Measurements from ENCODE around the gene CIART. TPM values are rescaled to one million over a fixed set of nuclear protein-coding genes. Genes with fewer than 3 reads are reported as not detected.
"Not testable (repeated sequence)": the region's sequence is repeated elsewhere in the genome, so short reads cannot be mapped to it uniquely, and the experiment has no call there.

CIART gene
- total and polyA plus RNA-seq, 5 donors = 5.5 to 20.4 (median 11.6) TPM

- WGBS = 3% methylated on average over 21 of the region's 21 CpGs
- ATAC-seq (peak; percentile 10 to 26), DNase-seq (peak in 1 of 3 donors; percentile 79)
- intact Hi-C loops (cut with DNase I) = no loop called here
- no peaks in the 10 kb centered on the region for H3K9me3 ChIP-seq (ENCODE audit: control insufficient read depth, low read length)
- H3K4me3 ChIP-seq (ENCODE audit: low read length) = peak overlapping the region; percentile 48
- H3K27me3 ChIP-seq (ENCODE audit: control insufficient read depth, insufficient read depth) = no peaks in the 10 kb centered on the region
- peaks cover 4% of the 10 kb centered on the region for H3K4me1 ChIP-seq (ENCODE audit: control insufficient read depth, insufficient read depth, low read length)
- H3K27ac ChIP-seq (ENCODE audit: low read length) = peak overlapping the region; percentile 92
Observed at GRCh38 chr1:150282558-150282958, 204 bp downstream of the CIART start.

GRCh38 chr1:150283260-150283659, 906 bp downstream of the CIART start:
- H3K27ac ChIP-seq (ENCODE audit: low read length) = peak overlapping the region; percentile 31
- DNase-seq (peak in 1 of 3 donors; percentile 45), ATAC-seq (no peak)
- no peaks in the 10 kb centered on the region for H3K27me3 ChIP-seq (ENCODE audit: control insufficient read depth, insufficient read depth)
- WGBS = 83% methylated on average over 12 of the region's 12 CpGs
- intact Hi-C loops (cut with DNase I) = no loop called here
- H3K4me1 ChIP-seq (ENCODE audit: control insufficient read depth, insufficient read depth, low read length) = peaks cover 4% of the 10 kb centered on the region
- H3K9me3 ChIP-seq (ENCODE audit: control insufficient read depth, low read length) = no peaks in the 10 kb centered on the region
- H3K4me3 ChIP-seq (ENCODE audit: low read length) = peak overlapping the region; percentile 48

DNA sequence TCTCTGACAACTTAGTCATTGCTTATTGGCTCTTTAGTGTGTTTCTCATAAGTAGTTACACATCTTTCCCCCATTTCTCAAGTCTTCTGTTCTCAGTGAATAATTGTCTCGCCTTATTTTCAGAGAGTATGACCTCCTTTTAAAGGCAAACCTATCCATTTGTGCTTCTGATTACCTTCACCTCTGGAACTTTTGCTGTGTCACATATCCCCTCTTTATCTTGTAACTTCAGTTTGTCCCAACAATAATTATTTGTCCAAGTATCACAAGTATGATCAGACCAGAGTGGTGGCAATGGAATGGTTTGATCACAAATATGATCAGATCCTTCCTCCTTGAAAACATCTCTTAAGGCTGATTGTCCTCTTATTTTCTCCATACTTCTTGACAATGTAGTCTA, 6.0 kb downstream of the CIART start:
- Histone ChIP-seq H3K9me3 (ENCODE audit: control insufficient read depth, low read length) (no peaks in the 10 kb centered on the region), H3K27me3 (ENCODE audit: control insufficient read depth, insufficient read depth) (no peaks in the 10 kb centered on the region), H3K27ac (ENCODE audit: low read length) (no peak overlapping the region), H3K4me1 (ENCODE audit: control insufficient read depth, insufficient read depth, low read length) (no peaks in the 10 kb centered on the region), H3K4me3 (ENCODE audit: low read length) (no peak overlapping the region)
- no peak for DNase-seq
- 84% methylated on average over 1 of the region's 1 CpG for WGBS
- intact Hi-C loops (cut with DNase I) = no loop called here
- no peak for ATAC-seq

GRCh38 chr1:150288822-150289221, 6.5 kb downstream of the CIART start:
- Histone ChIP-seq H3K4me3 (ENCODE audit: low read length) (no peak overlapping the region), H3K27me3 (ENCODE audit: control insufficient read depth, insufficient read depth) (no peaks in the 10 kb centered on the region), H3K27ac (ENCODE audit: low read length) (no peak overlapping the region), H3K9me3 (ENCODE audit: control insufficient read depth, low read length) (no peaks in the 10 kb centered on the region), H3K4me1 (ENCODE audit: control insufficient read depth, insufficient read depth, low read length) (no peaks in the 10 kb centered on the region)
- WGBS = 90% methylated on average over 4 of the region's 4 CpGs
- ATAC-seq (no peak), DNase-seq (no peak)
- intact Hi-C loops (cut with DNase I) = no loop called here

- H3K27ac ChIP-seq (ENCODE audit: low read length) = peak within 1 kb of the TSS; percentile 94
- no peaks in the 10 kb centered on the region for H3K27me3 ChIP-seq (ENCODE audit: control insufficient read depth, insufficient read depth)
- no peaks in the 10 kb centered on the region for H3K9me3 ChIP-seq (ENCODE audit: control insufficient read depth, low read length)
- DNase-seq (peak; percentile 92 to 94 (median 94)), ATAC-seq (peak; percentile 98)
- peak within 1 kb of the TSS; percentile 95 for H3K4me3 ChIP-seq (ENCODE audit: low read length)
- 6% methylated on average over 43 of the region's 43 CpGs for WGBS
- intact Hi-C loops (cut with DNase I) = no loop called here
- H3K4me1 ChIP-seq (ENCODE audit: control insufficient read depth, insufficient read depth, low read length) = no peaks in the 10 kb centered on the region
Observed at GRCh38 chr1:150293433-150294253, 11.3 kb downstream of the CIART start, which contains the start of gene MRPS21. Gene MRPS21, plus strand, starts transcription at chr1:150293861. Its CDS starts 506 bp downstream, at chr1:150294367.

DNA sequence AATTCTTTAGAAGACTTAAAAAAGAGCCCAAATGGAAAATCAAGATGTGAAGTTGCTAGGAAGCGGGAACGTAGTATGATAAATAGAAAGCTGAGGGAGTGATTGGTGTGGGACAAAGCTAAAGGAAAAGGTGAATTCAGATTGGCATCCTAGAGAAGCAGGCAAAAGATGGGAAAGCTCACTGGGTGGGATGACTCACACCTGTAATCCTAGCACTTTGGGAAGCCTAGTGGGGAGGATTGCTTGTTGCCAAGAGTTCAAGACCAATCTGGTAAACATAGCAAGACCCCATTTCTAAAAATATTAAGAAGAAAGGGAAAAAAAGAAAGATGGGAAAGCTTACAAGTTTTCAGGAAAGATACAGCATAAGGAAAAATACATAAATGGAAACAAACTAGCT, 13.1 kb downstream of the CIART start:
- 91% methylated on average over 2 of the region's 2 CpGs for WGBS
- ATAC-seq (no peak), DNase-seq (no peak)
- H3K27ac ChIP-seq (ENCODE audit: low read length) = no peak overlapping the region
- H3K4me1 ChIP-seq (ENCODE audit: control insufficient read depth, insufficient read depth, low read length) = no peaks in the 10 kb centered on the region
- no peak overlapping the region for H3K4me3 ChIP-seq (ENCODE audit: low read length)
- H3K27me3 ChIP-seq (ENCODE audit: control insufficient read depth, insufficient read depth) = no peaks in the 10 kb centered on the region
- no peaks in the 10 kb centered on the region for H3K9me3 ChIP-seq (ENCODE audit: control insufficient read depth, low read length)
- intact Hi-C loops (cut with DNase I) = no loop called here

- no peaks in the 10 kb centered on the region for H3K27me3 ChIP-seq (ENCODE audit: control insufficient read depth, insufficient read depth)
- H3K4me1 ChIP-seq (ENCODE audit: control insufficient read depth, insufficient read depth, low read length) = no peaks in the 10 kb centered on the region
- H3K27ac ChIP-seq (ENCODE audit: low read length) = no peak overlapping the region
- H3K4me3 ChIP-seq (ENCODE audit: low read length) = no peak overlapping the region
- DNase-seq = no peak
- H3K9me3 ChIP-seq (ENCODE audit: control insufficient read depth, low read length) = no peaks in the 10 kb centered on the region
- intact Hi-C loops (cut with DNase I) = no loop called here
- ATAC-seq = no peak
- 93% methylated on average over 3 of the region's 3 CpGs for WGBS
Observed at GRCh38 chr1:150299716-150300115, 17.4 kb downstream of the CIART start.

DNA sequence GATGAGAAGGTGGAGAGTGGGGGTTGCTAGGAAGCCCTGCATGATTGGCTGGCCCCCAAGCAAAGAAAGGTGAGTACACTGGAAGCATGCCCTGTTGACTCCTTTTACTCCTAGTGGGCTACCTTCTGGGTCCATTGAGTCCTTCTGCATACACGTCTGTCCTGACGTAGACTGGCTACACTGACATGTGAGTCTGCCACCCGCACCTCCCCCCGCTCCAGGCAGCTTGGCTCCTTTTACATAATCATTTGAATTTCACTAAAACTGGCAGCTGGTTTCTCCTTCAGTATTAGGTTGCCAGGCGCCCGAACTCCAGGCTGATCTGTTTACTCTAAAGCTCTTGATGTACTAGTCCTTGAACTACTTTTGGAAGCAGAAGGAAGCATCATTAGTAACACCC, 20.0 kb downstream of the CIART start:
- intact Hi-C loops (cut with DNase I) = no loop called here
- DNase-seq (peak in 1 of 3 donors; percentile 48), ATAC-seq (peak in 1 of 2 donors; percentile 41)
- no peak overlapping the region for H3K27ac ChIP-seq (ENCODE audit: low read length)
- H3K27me3 ChIP-seq (ENCODE audit: control insufficient read depth, insufficient read depth) = no peaks in the 10 kb centered on the region
- H3K4me1 ChIP-seq (ENCODE audit: control insufficient read depth, insufficient read depth, low read length) = no peaks in the 10 kb centered on the region
- H3K9me3 ChIP-seq (ENCODE audit: control insufficient read depth, low read length) = no peaks in the 10 kb centered on the region
- 88% methylated on average over 6 of the region's 6 CpGs for WGBS
- H3K4me3 ChIP-seq (ENCODE audit: low read length) = no peak overlapping the region

- Histone ChIP-seq H3K4me1 (ENCODE audit: control insufficient read depth, insufficient read depth, low read length) (no peaks in the 10 kb centered on the region), H3K4me3 (ENCODE audit: low read length) (no peak overlapping the region), H3K27ac (ENCODE audit: low read length) (no peak overlapping the region), H3K9me3 (ENCODE audit: control insufficient read depth, low read length) (no peaks in the 10 kb centered on the region), H3K27me3 (ENCODE audit: control insufficient read depth, insufficient read depth) (no peaks in the 10 kb centered on the region)
- intact Hi-C loops (cut with DNase I) = no loop called here
- no peak for ATAC-seq
- no peak for DNase-seq
- WGBS = 77% methylated on average over 2 of the region's 2 CpGs
Observed at GRCh38 chr1:150302902-150303301, 20.5 kb downstream of the CIART start.

DNA sequence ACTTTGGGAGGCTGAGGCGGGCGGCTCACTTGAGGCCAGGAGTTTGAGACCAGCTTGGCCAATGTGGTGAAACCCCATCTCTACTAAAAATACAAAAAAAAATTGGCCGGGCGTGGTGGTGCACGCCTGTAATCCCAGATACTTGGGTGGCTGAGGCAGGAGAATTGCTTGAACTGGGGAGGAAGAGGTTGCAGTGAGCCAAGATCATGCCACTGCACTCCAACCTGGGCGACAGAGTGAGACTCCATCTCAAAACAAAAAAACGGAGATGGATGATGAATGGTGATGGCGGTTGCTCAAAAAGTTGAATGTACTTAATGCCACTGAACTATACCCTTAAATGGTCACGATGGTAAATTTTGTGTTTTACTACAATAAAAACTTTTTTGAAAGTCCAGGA, 26.2 kb downstream of the CIART start:
- H3K27ac ChIP-seq (ENCODE audit: low read length); H3K4me1 ChIP-seq (ENCODE audit: control insufficient read depth, insufficient read depth, low read length); H3K4me3 ChIP-seq (ENCODE audit: low read length); intact Hi-C loops (cut with DNase I); DNase-seq; H3K27me3 ChIP-seq (ENCODE audit: control insufficient read depth, insufficient read depth); H3K9me3 ChIP-seq (ENCODE audit: control insufficient read depth, low read length); ATAC-seq: not testable (repeated sequence)
- WGBS = 94% methylated on average over 9 of the region's 9 CpGs

GRCh38 chr1:150309758-150310508, 27.6 kb downstream of the CIART start:
- intact Hi-C loops (cut with DNase I) = no loop called here
- H3K9me3 ChIP-seq (ENCODE audit: control insufficient read depth, low read length) = no peaks in the 10 kb centered on the region
- H3K4me3 ChIP-seq (ENCODE audit: low read length) = no peak overlapping the region
- ATAC-seq (no peak), DNase-seq (peak in 1 of 3 donors; percentile 38)
- H3K27me3 ChIP-seq (ENCODE audit: control insufficient read depth, insufficient read depth) = no peaks in the 10 kb centered on the region
- no peaks in the 10 kb centered on the region for H3K4me1 ChIP-seq (ENCODE audit: control insufficient read depth, insufficient read depth, low read length)
- 57% methylated on average over 10 of the region's 10 CpGs for WGBS
- H3K27ac ChIP-seq (ENCODE audit: low read length) = no peak overlapping the region

All from right cardiac atrium (tissue), 5 donors.